GM21367 (cell line): ENCODE data around the gene DHX29.
"Not testable (repeated sequence)": the region's sequence is repeated elsewhere in the genome, so short reads cannot be mapped to it uniquely, and the experiment has no call there.

ENCODE experiments used
- ATAC-seq: cut with Tn5 transposase; IDR thresholded peaks from one replicate; pipeline ENCODE4 v1.9.1; 2021; ENCODE audit not compliant: unreplicated experiment

Gene DHX29

DNA sequence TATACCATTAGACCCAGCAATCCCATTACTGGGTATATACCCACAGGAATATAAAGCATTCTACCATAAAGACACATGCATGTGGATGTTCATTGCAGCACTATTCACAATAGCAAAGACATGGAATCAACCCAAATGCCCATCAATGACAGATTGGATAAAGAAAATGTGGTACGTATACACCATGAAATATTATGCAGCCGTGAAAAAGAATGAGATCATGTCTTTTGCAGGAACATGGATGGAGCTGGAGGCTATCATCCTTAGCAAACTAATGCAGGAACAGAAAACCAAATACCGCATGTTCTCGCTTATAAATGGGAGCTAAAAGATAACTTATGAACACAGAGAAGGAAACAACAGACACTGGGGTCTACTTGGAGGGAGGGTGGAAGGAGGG lies 10.7 kb upstream of the DHX29 start:
- not testable (repeated sequence) for ATAC-seq

- ATAC-seq = no peak
Observed at GRCh38 chr5:55316837-55317236, 9.3 kb upstream of the DHX29 start.

- no peak for ATAC-seq
Observed at GRCh38 chr5:55316289-55316688, 8.8 kb upstream of the DHX29 start.

GRCh38 chr5:55313870-55314617 lies 6.5 kb upstream of the DHX29 start:
- ATAC-seq = no peak

DNA sequence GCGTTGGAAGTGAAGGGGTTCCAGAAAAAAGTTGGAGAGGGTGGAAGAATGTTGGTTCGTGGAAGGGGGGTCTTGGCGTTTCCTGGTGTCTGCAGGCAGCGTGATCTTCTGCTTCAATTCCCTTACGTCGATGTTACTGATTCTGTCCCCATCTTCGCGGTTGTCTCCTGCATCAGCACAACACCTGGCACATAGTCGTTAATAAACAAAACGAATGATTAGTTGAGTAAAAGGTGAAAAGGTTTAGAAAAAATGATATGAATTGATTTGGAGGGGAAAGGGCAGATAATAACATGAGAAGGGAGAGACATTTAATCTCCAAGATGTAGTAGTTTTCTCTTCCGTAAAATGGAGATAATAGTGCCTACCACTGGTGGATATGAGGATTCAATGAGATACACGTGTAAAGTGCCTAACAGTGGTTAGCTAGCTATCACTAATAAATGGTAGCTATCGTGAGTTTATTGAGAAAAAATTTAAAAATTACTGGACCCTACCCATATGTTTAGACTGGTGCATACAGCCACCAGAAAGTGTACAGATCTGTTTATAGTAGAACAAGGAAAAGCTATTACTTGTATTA lies 851 bp upstream of the DHX29 start:
- no peak for ATAC-seq

GRCh38 chr5:55306641-55307382 lies 682 bp downstream of the DHX29 start:
- no peak for ATAC-seq

DNA sequence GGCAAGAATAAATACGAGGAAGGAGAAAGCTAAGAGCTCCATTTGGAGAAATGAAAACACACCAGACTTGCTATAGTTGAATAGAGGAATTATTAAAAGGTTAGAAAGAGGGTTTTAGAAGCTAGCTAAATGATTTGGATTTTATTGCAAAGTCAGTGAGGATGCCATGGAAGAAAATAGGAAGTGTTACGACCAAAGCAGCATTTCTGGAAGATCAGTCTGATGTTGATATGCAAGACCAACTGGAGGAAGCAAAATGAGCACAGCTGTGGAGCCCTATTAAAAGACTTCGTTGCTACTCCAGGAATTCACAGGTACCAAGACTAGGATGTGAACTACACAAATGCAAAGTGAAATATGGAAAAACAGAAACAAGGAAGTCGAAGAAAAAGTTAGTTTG lies 2.1 kb downstream of the DHX29 start:
- ATAC-seq = no peak

- no peak for ATAC-seq
Observed at GRCh38 chr5:55304584-55304983, 2.9 kb downstream of the DHX29 start.

DNA sequence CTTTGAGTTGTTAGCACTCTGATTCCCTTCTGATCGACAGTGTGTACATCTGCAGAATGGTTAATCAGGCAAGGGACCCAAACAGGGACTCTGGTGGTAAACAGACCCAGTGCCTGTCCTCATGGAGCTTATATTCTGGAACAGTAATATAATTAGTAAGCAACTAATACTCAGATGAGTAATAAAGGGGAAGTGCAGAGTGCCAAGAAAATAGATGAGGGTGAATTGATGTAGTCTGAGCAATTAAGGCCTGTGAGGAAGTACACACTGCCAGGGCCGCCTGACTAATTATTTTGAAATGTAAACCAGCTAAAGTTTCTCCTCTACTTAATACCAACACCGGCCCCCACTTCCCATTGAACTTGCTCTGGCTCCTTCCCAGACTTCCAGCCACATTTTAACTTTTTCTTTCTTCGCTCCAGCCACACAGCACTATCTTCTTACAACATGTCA lies 4.2 kb downstream of the DHX29 start:
- no peak for ATAC-seq

DNA sequence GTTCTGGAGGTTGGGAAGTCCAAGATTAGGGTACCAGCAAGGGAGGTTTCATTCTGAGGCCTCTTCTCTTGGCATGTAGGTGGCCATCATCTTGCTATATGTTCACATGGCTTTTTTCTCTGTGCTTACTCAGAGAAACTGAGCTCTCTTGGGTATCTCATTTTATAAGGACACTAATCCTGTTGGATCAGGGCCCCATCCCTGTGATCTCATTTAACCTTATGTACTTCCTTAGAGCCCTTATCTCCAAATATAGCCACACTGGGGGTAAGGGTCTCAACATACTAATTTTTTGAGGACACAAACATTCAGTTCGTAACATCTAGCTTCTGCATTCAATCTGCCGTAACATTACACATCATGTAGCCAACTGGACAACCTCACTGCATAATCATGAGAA lies 6.6 kb downstream of the DHX29 start:
- ATAC-seq = no peak

GRCh38 chr5:55294935-55295334 lies 12.6 kb downstream of the DHX29 start:
- no peak for ATAC-seq

DNA sequence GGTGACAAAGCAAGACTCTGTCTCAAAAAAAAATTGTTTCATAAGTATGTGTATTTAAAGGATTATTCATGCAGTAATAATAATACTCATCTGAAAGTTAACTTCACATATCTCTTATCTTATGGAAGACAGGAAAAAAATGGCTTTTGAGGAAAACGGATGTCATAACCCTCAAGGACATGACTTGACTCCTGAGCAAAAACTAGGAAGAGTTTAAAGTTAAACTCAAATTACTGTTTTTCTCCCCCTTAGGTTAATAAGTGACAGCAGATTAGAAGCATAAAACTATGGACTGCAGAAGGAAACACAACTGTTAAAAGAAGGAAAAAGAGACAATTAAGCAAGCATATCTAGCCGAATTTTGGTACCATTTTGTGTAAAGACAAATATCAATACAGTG lies 16.5 kb downstream of the DHX29 start:
- no peak for ATAC-seq

- no peak for ATAC-seq
Observed at GRCh38 chr5:55289808-55290207, 17.7 kb downstream of the DHX29 start.

DNA sequence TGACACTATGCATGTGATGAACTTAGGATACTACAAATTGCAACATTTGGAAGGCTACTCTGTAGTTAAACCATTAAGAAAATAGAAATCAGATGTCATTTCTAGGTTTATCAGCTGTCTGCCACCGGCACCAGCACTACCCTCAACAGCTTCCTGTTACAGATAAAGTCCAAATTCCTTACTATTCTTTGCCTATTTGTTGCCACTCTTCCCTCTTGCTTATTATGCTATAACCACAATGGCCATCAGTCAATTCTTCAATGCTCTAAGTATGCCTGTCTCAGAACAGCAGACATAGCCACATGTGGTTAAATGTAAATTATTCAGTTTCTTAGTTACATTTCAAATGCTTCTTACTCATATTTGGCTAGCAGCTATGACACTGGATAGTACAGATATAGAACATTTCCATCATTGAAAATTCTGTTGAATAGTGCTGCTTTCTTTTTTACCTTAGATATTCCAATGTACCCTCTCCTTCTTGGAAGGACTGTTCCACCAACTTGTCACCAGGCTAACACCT lies 21.0 kb downstream of the DHX29 start:
- ATAC-seq = no peak

GRCh38 chr5:55278778-55279177 lies 28.7 kb downstream of the DHX29 start:
- ATAC-seq = no peak

- ATAC-seq = no peak
Observed at GRCh38 chr5:55276771-55277170, 30.7 kb downstream of the DHX29 start.

GRCh38 chr5:55258339-55258738 lies 49.2 kb downstream of the DHX29 start:
- no peak for ATAC-seq

GRCh38 chr5:55254802-55255201 lies 52.7 kb downstream of the DHX29 start:
- no peak for ATAC-seq

DNA sequence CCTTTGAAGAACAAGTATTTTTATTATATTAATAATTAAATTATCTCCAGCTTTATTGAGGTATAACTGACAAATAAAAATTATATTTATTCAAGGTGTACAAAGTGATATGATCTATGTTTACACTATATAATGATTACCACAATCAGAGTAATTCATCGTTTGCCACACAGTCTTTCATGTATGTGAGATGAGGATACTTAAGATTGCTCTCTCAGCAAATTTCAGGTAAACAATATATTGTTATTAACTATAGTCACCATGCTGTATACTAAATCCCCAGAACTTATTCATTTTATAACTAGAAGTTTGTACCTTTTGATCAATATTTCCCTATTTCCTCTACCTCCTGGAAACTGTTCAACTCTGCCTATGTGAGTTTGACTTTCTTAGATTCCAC lies 57.4 kb downstream of the DHX29 start:
- no peak for ATAC-seq

GRCh38 chr5:55241746-55242145 lies 65.7 kb downstream of the DHX29 start:
- no peak for ATAC-seq

- no peak for ATAC-seq
Observed at GRCh38 chr5:55236800-55237199, 70.7 kb downstream of the DHX29 start.

GRCh38 chr5:55234121-55234700 lies 73.3 kb downstream of the DHX29 start:
- ATAC-seq = no peak
